ENCODE measurements around the gene OR1E2. TPM values are rescaled to one million over a fixed set of nuclear protein-coding genes. Genes with fewer than 3 reads are reported as not detected.
A peak's percentile ranks its signal among the peaks of the same experiment; 100 is the strongest.

Gene OR1E2
- total and polyA plus RNA-seq, 8 donors, result not detected

GRCh38 chr17:3475251-3475685 lies 41.6 kb upstream of the OR1E2 start:
- 59 to 86% (median 62%) methylated on average over 4 of the region's 4 CpGs for WGBS, 5 donors
- DNase-seq, result peak in 1 of 2 donors; percentile 24

GRCh38 chr17:3474212-3474611 lies 40.6 kb upstream of the OR1E2 start:
- Histone ChIP-seq H3K27ac (peak overlapping the region in 3 of 5 donors; percentile 72 to 81 (median 73)), H3K9me3 (no peaks in the 10 kb centered on the region), H3K36me3 (no peaks in the 10 kb centered on the region), H3K4me3 (no peak overlapping the region), H3K4me1 (peaks cover 5 to 21% (median 14%) of the 10 kb centered on the region in 4 donors), H3K27me3 (no peaks in the 10 kb centered on the region)
- WGBS, 5 donors, result 9 to 22% (median 17%) methylated on average over 3 of the region's 3 CpGs
- no peak for TF ChIP-seq POLR2AphosphoS5 (IDR thresholded peaks at IDR 0.05)
- TF ChIP-seq, protein P1, sequence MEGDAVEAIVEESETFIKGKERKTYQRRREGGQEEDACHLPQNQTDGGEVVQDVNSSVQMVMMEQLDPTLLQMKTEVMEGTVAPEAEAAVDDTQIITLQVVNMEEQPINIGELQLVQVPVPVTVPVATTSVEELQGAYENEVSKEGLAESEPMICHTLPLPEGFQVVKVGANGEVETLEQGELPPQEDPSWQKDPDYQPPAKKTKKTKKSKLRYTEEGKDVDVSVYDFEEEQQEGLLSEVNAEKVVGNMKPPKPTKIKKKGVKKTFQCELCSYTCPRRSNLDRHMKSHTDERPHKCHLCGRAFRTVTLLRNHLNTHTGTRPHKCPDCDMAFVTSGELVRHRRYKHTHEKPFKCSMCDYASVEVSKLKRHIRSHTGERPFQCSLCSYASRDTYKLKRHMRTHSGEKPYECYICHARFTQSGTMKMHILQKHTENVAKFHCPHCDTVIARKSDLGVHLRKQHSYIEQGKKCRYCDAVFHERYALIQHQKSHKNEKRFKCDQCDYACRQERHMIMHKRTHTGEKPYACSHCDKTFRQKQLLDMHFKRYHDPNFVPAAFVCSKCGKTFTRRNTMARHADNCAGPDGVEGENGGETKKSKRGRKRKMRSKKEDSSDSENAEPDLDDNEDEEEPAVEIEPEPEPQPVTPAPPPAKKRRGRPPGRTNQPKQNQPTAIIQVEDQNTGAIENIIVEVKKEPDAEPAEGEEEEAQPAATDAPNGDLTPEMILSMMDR (IDR thresholded peaks at IDR 0.05), result no peak
- TF ChIP-seq POLR2A (IDR thresholded peaks at IDR 0.05), result no peak
- TF ChIP-seq EP300 (IDR thresholded peaks at IDR 0.05), result no peak
- DNase-seq, result peak in 1 of 2 donors; percentile 78
- intact Hi-C loops (cut with DNase I; ENCODE audit: low total_unique reads), result no loop called here

More at GRCh38 chr17:3475251-3475685, 41.6 kb upstream of the OR1E2 start:
- no peak overlapping the region for H3K4me3 ChIP-seq
- no peak for TF ChIP-seq POLR2AphosphoS5 (IDR thresholded peaks at IDR 0.05)
- TF ChIP-seq, protein P1 (IDR thresholded peaks at IDR 0.05), result no peak
- no peak for TF ChIP-seq EP300 (IDR thresholded peaks at IDR 0.05)
- no peak for TF ChIP-seq POLR2A (IDR thresholded peaks at IDR 0.05)
- H3K4me1 ChIP-seq, result peaks cover 5 to 21% (median 14%) of the 10 kb centered on the region in 4 donors
- intact Hi-C loops (cut with DNase I; ENCODE audit: low total_unique reads), result no loop called here
- no peaks in the 10 kb centered on the region for H3K27me3 ChIP-seq
- H3K9me3 ChIP-seq, result no peaks in the 10 kb centered on the region
- no peaks in the 10 kb centered on the region for H3K36me3 ChIP-seq
- peak overlapping the region in 4 of 5 donors; percentile 57 to 81 (median 72) for H3K27ac ChIP-seq

GRCh38 chr17:3472137-3472536 lies 38.5 kb upstream of the OR1E2 start:
- WGBS, 5 donors, result 90 to 95% (median 94%) methylated on average over 21 of the region's 21 CpGs
- DNase-seq, result no peak
- Histone ChIP-seq H3K9me3 (no peaks in the 10 kb centered on the region), H3K36me3 (no peaks in the 10 kb centered on the region), H3K4me1 (peaks cover 5 to 21% (median 14%) of the 10 kb centered on the region in 4 donors), H3K27ac (no peak overlapping the region), H3K27me3 (no peaks in the 10 kb centered on the region), H3K4me3 (no peak overlapping the region)
- intact Hi-C loops (cut with DNase I; ENCODE audit: low total_unique reads), result no loop called here
- TF ChIP-seq, protein P1 (IDR thresholded peaks at IDR 0.05), result no peak
- no peak for TF ChIP-seq EP300 (IDR thresholded peaks at IDR 0.05)
- TF ChIP-seq POLR2A (IDR thresholded peaks at IDR 0.05), result no peak
- TF ChIP-seq POLR2AphosphoS5 (IDR thresholded peaks at IDR 0.05), result no peak

DNA sequence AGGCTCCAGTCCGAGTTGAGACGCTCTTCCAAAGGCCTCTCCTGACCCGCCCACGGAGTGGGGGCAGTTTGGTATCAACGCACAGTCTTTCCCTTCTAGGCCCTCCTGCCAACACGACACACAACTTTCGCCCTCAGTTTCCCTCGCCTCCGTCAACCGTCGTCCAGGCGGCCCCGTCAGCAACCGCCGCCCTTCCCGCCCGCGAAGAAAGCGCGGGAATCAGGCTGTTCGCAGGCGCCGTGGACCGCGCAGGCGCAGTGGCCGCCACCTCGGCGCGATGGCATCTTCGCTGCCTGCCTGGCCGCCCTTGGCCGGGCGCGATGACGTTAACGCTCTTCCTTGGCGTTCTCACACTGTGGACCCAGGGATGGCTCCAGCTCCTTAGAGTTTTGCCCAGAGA lies 38.0 kb upstream of the OR1E2 start, which contains the start of gene SPATA22:
Gene SPATA22 (minus strand): TSS at position 221 of the 400 bp plus-strand sequence. CDS start 2,494 bp downstream, outside the sequence.
- peaks cover 5 to 17% (median 11%) of the 10 kb centered on the region in 4 donors for H3K4me1 ChIP-seq
- no peak for DNase-seq
- no peaks in the 10 kb centered on the region for H3K36me3 ChIP-seq
- 95 to 97% (median 96%) methylated on average over 36 to 38 of the region's 38 CpGs for WGBS, 5 donors
- TF ChIP-seq POLR2AphosphoS5 (IDR thresholded peaks at IDR 0.05) (no peak), EP300 (IDR thresholded peaks at IDR 0.05) (no peak), POLR2A (IDR thresholded peaks at IDR 0.05) (no peak)
- TF ChIP-seq, protein P1 (IDR thresholded peaks at IDR 0.05), result no peak
- intact Hi-C loops (cut with DNase I; ENCODE audit: low total_unique reads), result no loop called here
- no peak within 1 kb of the TSS for H3K27ac ChIP-seq
- no peak within 1 kb of the TSS for H3K4me3 ChIP-seq
- H3K9me3 ChIP-seq, result no peaks in the 10 kb centered on the region
- H3K27me3 ChIP-seq, result no peaks in the 10 kb centered on the region

All from stomach (tissue), 9 donors.